ENCODE measurements around the gene CD7. TPM values are rescaled to one million over a fixed set of nuclear protein-coding genes. Genes with fewer than 3 reads are reported as not detected.

CD7 gene
- total and polyA plus RNA-seq, 8 donors, result 2.0 to 8.6 (median 3.7) TPM; not detected in 3

DNA sequence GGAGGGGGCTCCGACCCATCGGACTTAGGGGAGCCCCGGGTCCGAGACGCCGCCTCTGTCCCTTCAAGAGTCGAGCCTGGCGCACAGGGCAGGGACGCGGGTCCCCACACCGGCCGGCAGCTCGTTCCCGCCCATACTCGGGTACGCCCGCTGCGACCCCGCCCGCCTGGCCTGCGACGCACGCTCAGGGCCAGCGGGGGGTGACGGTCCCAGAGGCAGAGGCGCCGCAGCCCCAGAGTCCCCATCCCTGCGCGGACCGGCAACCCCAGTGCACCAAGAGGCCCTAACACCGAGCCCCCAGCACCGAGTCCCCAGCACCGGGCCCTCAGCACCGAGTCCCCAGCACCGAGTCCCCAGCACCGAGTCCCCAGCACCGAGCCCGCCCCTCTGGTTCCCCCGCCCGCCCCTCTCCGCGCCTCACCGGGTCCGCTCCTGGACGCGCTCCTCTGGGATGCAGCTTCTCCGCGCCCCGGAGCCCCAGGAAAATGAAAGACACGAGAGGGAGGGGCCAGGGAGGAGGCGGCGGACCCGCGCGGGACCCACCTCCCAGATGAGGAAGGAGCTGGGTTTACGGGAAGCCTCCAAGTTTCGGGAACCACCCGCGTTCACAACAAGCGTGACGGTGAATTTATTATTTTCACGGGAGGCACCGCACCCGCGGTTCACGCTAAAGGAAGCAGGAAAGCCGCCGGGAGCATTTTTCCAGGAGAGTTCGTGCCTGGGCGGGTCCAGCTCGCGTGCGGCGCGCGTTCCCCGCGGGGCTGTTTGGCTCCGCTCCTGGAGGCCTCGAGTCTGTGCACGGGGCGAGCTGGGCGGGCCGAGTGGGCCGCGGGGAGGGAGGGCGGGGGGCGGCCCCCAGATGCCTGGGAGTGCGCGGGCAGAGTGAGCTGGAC is 16.1 kb upstream of the CD7 start, which contains the start of gene SECTM1:
Gene SECTM1 (minus strand): TSS at position 488 of the 893 bp plus-strand sequence. CDS start 6,526 bp downstream, outside the sequence.
- WGBS, 5 donors, result 1 to 6% (median 2%) methylated on average over 10 to 90 of the region's 90 CpGs
- H3K36me3 ChIP-seq, result no peaks in the 10 kb centered on the region
- H3K4me1 ChIP-seq, result peaks cover 46 to 90% (median 80%) of the 10 kb centered on the region in 4 donors
- no peaks in the 10 kb centered on the region for H3K27me3 ChIP-seq
- TF ChIP-seq, protein P1, sequence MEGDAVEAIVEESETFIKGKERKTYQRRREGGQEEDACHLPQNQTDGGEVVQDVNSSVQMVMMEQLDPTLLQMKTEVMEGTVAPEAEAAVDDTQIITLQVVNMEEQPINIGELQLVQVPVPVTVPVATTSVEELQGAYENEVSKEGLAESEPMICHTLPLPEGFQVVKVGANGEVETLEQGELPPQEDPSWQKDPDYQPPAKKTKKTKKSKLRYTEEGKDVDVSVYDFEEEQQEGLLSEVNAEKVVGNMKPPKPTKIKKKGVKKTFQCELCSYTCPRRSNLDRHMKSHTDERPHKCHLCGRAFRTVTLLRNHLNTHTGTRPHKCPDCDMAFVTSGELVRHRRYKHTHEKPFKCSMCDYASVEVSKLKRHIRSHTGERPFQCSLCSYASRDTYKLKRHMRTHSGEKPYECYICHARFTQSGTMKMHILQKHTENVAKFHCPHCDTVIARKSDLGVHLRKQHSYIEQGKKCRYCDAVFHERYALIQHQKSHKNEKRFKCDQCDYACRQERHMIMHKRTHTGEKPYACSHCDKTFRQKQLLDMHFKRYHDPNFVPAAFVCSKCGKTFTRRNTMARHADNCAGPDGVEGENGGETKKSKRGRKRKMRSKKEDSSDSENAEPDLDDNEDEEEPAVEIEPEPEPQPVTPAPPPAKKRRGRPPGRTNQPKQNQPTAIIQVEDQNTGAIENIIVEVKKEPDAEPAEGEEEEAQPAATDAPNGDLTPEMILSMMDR (IDR thresholded peaks at IDR 0.05), result no peak
- TF ChIP-seq POLR2AphosphoS5 (IDR thresholded peaks at IDR 0.05), result peak in 2 of 3 donors; percentile 9 to 37
- no peaks in the 10 kb centered on the region for H3K9me3 ChIP-seq
- intact Hi-C loops (cut with DNase I; ENCODE audit: low total_unique reads), result no loop called here
- peak; percentile 60 to 82 for DNase-seq
- H3K4me3 ChIP-seq, result peak within 1 kb of the TSS; percentile 55 to 72 (median 65)
- H3K27ac ChIP-seq, result peak within 1 kb of the TSS; percentile 82 to 94 (median 83)

- peak; percentile 56 to 70 for DNase-seq
- Histone ChIP-seq H3K27ac (peak overlapping the region; percentile 65 to 94 (median 83)), H3K27me3 (no peaks in the 10 kb centered on the region), H3K9me3 (no peaks in the 10 kb centered on the region), H3K4me3 (peak overlapping the region; percentile 55 to 72 (median 65)), H3K4me1 (peaks cover 43 to 88% (median 81%) of the 10 kb centered on the region in 4 donors), H3K36me3 (no peaks in the 10 kb centered on the region)
- intact Hi-C loops (cut with DNase I; ENCODE audit: low total_unique reads), result no loop called here
- TF ChIP-seq, protein P1 (IDR thresholded peaks at IDR 0.05), result no peak
- TF ChIP-seq POLR2AphosphoS5 (IDR thresholded peaks at IDR 0.05), result peak in 1 of 3 donors; percentile 24
- WGBS, 5 donors, result 6 to 14% (median 11%) methylated on average over 21 to 32 of the region's 32 CpGs
Measured at GRCh38 chr17:82332669-82333278, 15.4 kb upstream of the CD7 start.

- peak overlapping the region in 1 of 4 donors; percentile 72 for H3K4me3 ChIP-seq
Measured at GRCh38 chr17:82331345-82331939, 14.0 kb upstream of the CD7 start.

More at GRCh38 chr17:82331345-82331939, 14.0 kb upstream of the CD7 start:
- intact Hi-C loops (cut with DNase I; ENCODE audit: low total_unique reads), result no loop called here
- Histone ChIP-seq H3K27ac (no peak overlapping the region), H3K27me3 (no peaks in the 10 kb centered on the region), H3K36me3 (peaks cover 0 to 8% (median 4%) of the 10 kb centered on the region in 4 donors), H3K9me3 (no peaks in the 10 kb centered on the region), H3K4me1 (peaks cover 43 to 84% (median 80%) of the 10 kb centered on the region in 4 donors)
- TF ChIP-seq EP300 (IDR thresholded peaks at IDR 0.05), result no peak
- TF ChIP-seq, protein P1 (IDR thresholded peaks at IDR 0.05), result no peak
- no peak for TF ChIP-seq POLR2A (IDR thresholded peaks at IDR 0.05)
- no peak for TF ChIP-seq POLR2AphosphoS5 (IDR thresholded peaks at IDR 0.05)
- DNase-seq, result no peak
- WGBS, 5 donors, result 56 to 76% (median 66%) methylated on average over 21 to 25 of the region's 25 CpGs

Data from stomach (tissue), 9 donors.